B cell (primary cell): Measurements from ENCODE around the gene APRT. TPM values are rescaled to one million over a fixed set of nuclear protein-coding genes. Genes with fewer than 3 reads are reported as not detected.
A peak's percentile ranks its signal among the peaks of the same experiment; 100 is the strongest.

ENCODE experiments used
- ATAC-seq: fragments of 200-7000 bp; cut with Tn5 transposase; one replicate; pipeline ENCODE4 v1.10.0; 2021; ENCODE audit warnings: low read depth, mild to moderate bottlenecking, moderate number of reproducible peaks, moderate library complexity
- CTCF ChIA-PET: fragments of 350-600 bp; sonication (Branson Sonifier 250); formaldehyde crosslinking; loops from one replicate; lab custom pipeline; 2021; ENCODE audit warnings: antibody characterized with exemption, inconsistent platforms; lab: Charles Lee
- POLR2A ChIA-PET: fragments of 350-600 bp; sonication (Branson Sonifier 250); formaldehyde crosslinking; loops from one replicate; lab custom pipeline; 2021; ENCODE audit warnings: antibody characterized with exemption; lab: Charles Lee
- DNase-seq: peaks from one replicate; pipeline ENCODE4 v3.0.0; 2013
- H2AFZ ChIP-seq: 2 replicates; pipeline ENCODE4 v1.6.1; 2012; ENCODE audit warnings: mild to moderate bottlenecking, low read depth, low read length; ENCODE audit not compliant: insufficient read depth, poor library complexity, severe bottlenecking
- H3K27ac ChIP-seq, 2 donors: 1 replicate in 1 of 2; 2 replicates in 1 of 2; pipeline ENCODE4 v1.5.1; 2012 to 2013; ENCODE audit warnings: low read length in 2 of 2, mild to moderate bottlenecking in 2 of 2, moderate library complexity in 1 of 2
- H3K27me3 ChIP-seq, 4 experiments: fragments of 200-600 bp in 1 of 4; sonication (generic) in 1 of 4; replicated peaks in 1 of 4; 1 replicate in 2 of 4; 2 replicates in 2 of 4; pipeline versions ENCODE4 v1.6.1 to v1.7.0; 2013 to 2016; ENCODE audit warnings: low read length in 3 of 4, mild to moderate bottlenecking in 2 of 4, mixed read lengths in 1 of 4, moderate library complexity in 1 of 4; ENCODE audit not compliant: insufficient read depth in 4 of 4, control insufficient read depth in 3 of 4; ENCODE audit errors: control extremely low read depth in 1 of 4
- H3K36me3 ChIP-seq, 2 experiments: replicated peaks in 1 of 2; 1 replicate in 1 of 2; 2 replicates in 1 of 2; pipeline versions ENCODE4 v1.6.1 to v1.7.1; 2013; ENCODE audit warnings: low read length in 1 of 2; ENCODE audit not compliant: insufficient read depth in 2 of 2, control insufficient read depth in 1 of 2; ENCODE audit errors: control extremely low read depth in 1 of 2, extremely low read depth in 1 of 2
- H3K4me1 ChIP-seq, 2 donors: fragments of 200-600 bp in 1 of 2; sonication (generic) in 1 of 2; 1 replicate in 1 of 2; 2 replicates in 1 of 2; pipeline versions ENCODE4 v1.5.1 to v1.6.1; 2013 to 2017; ENCODE audit warnings: low read length in 2 of 2; ENCODE audit not compliant: control insufficient read depth in 2 of 2, insufficient read depth in 2 of 2
- H3K4me2 ChIP-seq: replicated peaks from 2 replicates; pipeline ENCODE3; 2012; ENCODE audit warnings: mild to moderate bottlenecking, low read depth, low read length; ENCODE audit not compliant: poor library complexity, severe bottlenecking
- H3K4me3 ChIP-seq, 5 experiments: fragments of 200-600 bp in 1 of 5; sonication (generic) in 1 of 5; 1 replicate in 3 of 5; 2 replicates in 2 of 5; pipeline versions ENCODE4 v1.5.1 to v1.7.0; 2011 to 2016; ENCODE audit warnings: low read length in 4 of 5, mild to moderate bottlenecking in 4 of 5, low read depth in 2 of 5, control low read depth in 1 of 5, moderate library complexity in 1 of 5; ENCODE audit not compliant: insufficient read depth in 1 of 5; ENCODE audit errors: control extremely low read depth in 1 of 5, extremely low read depth in 1 of 5
- H3K79me2 ChIP-seq: fragments of 200-600 bp; sonication (generic); one replicate; pipeline ENCODE4 v1.6.0; 2016; ENCODE audit warnings: low read length; ENCODE audit not compliant: control insufficient read depth, insufficient read depth
- H3K9ac ChIP-seq: fragments of 200-600 bp; sonication (generic); 2 replicates; pipeline ENCODE4 v1.6.1; 2017; ENCODE audit warnings: mild to moderate bottlenecking, low read length, moderate library complexity
- H3K9me3 ChIP-seq, 3 donors: one replicate each; pipeline versions ENCODE4 v1.6.1 to v1.7.1; 2013; ENCODE audit warnings: low read length in 2 of 3; ENCODE audit not compliant: control insufficient read depth in 2 of 3, insufficient read depth in 1 of 3; ENCODE audit errors: control extremely low read depth in 1 of 3
- H4K20me1 ChIP-seq: 2 replicates; pipeline ENCODE4 v1.6.0; 2012; ENCODE audit warnings: mild to moderate bottlenecking, low read length; ENCODE audit not compliant: insufficient read depth, control insufficient read depth, poor library complexity, severe bottlenecking
- H3K27ac Mint-ChIP-seq: one replicate; pipeline ENCODE4 v1.8.0; 2021; ENCODE audit warnings: mixed read lengths
- H3K27me3 Mint-ChIP-seq: one replicate; pipeline ENCODE4 v1.8.0; 2021; ENCODE audit warnings: mixed read lengths
- H3K4me1 Mint-ChIP-seq: one replicate; pipeline ENCODE4 v1.8.0; 2021; ENCODE audit warnings: mixed read lengths
- H3K4me3 Mint-ChIP-seq: one replicate; pipeline ENCODE4 v1.8.0; 2021; ENCODE audit warnings: mixed read lengths
- H3K9me3 Mint-ChIP-seq: one replicate; pipeline ENCODE4 v1.8.0; 2022; ENCODE audit warnings: mixed read lengths; ENCODE audit not compliant: insufficient read depth
- CTCF ChIP-seq: fragments of 200-600 bp; IDR thresholded peaks from one replicate; pipeline ENCODE4 v1.8.0; 2022; ENCODE audit warnings: antibody characterized with exemption, mild to moderate bottlenecking
- EZH2 ChIP-seq: IDR thresholded peaks from 2 replicates; pipeline ENCODE4 v1.6.1; 2012; ENCODE audit warnings: borderline replicate concordance, low read depth, mild to moderate bottlenecking, moderate library complexity, low read length; ENCODE audit not compliant: insufficient read depth, poor library complexity, severe bottlenecking
- WGBS: methylation state at CpG from one replicate; pipeline ENCODE4 v1.1.5; 2013; ENCODE audit warnings: missing lambda C conversion rate; ENCODE audit not compliant: insufficient coverage; 5-methylcytosine and 5-hydroxymethylcytosine counted together
- intact Hi-C: fragments of 100-400 bp; cut with micrococcal nuclease; formaldehyde crosslinking; loops from one replicate; pipeline ENCODE4 v1.10.0; 2022
- polyA plus RNA-seq: library from polyadenylated mRNA; depleted of rRNA; stranded (reverse); fragments of >200 nt; gene quantifications from 2 replicates; pipeline ENCODE4 v1.2.3, GENCODE V29; 2012
- total RNA-seq, 2 donors: library from RNA; stranded (reverse); fragments of 120-200 nt in 1 of 2; gene quantifications; 1 replicate in 1 of 2; 2 replicates in 1 of 2; pipeline versions ENCODE4 v1.2.3 to v1.2.4, GENCODE V29; 2013 to 2022

APRT gene
- total and polyA plus RNA-seq, 2 donors (not counting 1 experiment from before 2014, with no cell fraction given) = 124 to 161 TPM

GRCh38 chr16:88792668-88793250 is 19.0 kb downstream of the APRT start:
- no peak overlapping the region for H3K27ac ChIP-seq
- no peaks in the 10 kb centered on the region for H3K36me3 ChIP-seq
- H3K27me3 ChIP-seq = no peaks in the 10 kb centered on the region
- H4K20me1 ChIP-seq = no peaks in the 10 kb centered on the region
- ATAC-seq = no peak
- peak overlapping the region; percentile 53 for H3K27ac Mint-ChIP-seq
- TF ChIP-seq EZH2 (no peak), CTCF (no peak)
- POLR2A ChIA-PET = interaction anchor here (0.7 kb wide), 1 partner anchor 44 kb away, joined by 10 read pairs; no protein-coding TSS in a partner anchor
- no peak overlapping the region for H3K9ac ChIP-seq
- H3K4me3 Mint-ChIP-seq = no peak overlapping the region
- H3K4me3 ChIP-seq = no peak overlapping the region
- H3K27me3 Mint-ChIP-seq = no peaks in the 10 kb centered on the region
- DNase-seq = no peak
- no peaks in the 10 kb centered on the region for H3K9me3 Mint-ChIP-seq
- no peaks in the 10 kb centered on the region for H3K79me2 ChIP-seq
- peaks cover 49% of the 10 kb centered on the region for H3K4me1 Mint-ChIP-seq
- CTCF ChIA-PET = interaction anchor here (0.8 to 1.2 kb wide), 3 partner anchors 9 to 52 kb away, joined by 3 to 4 read pairs (median 3); no protein-coding TSS in a partner anchor
- H3K4me1 ChIP-seq = peaks cover 52 to 62% of the 10 kb centered on the region in 2 donors
- peaks cover 0 to 3% (median 0%) of the 10 kb centered on the region in 3 donors for H3K9me3 ChIP-seq
- intact Hi-C loops = no loop called here
- WGBS = 95% methylated on average over 12 of the region's 12 CpGs
- peak overlapping the region; percentile 66 for H3K4me2 ChIP-seq
- peak overlapping the region; percentile 58 for H2AFZ ChIP-seq

GRCh38 chr16:88792078-88792550 is 19.6 kb downstream of the APRT start:
- Histone ChIP-seq H3K27ac (peak overlapping the region in 1 of 2 donors; percentile 19), H4K20me1 (no peaks in the 10 kb centered on the region), H3K9me3 (peaks cover 0 to 3% (median 0%) of the 10 kb centered on the region in 3 donors), H3K36me3 (no peaks in the 10 kb centered on the region), H3K9ac (no peak overlapping the region), H3K4me2 (peak overlapping the region; percentile 46), H3K4me1 (peaks cover 52 to 62% of the 10 kb centered on the region in 2 donors), H3K79me2 (no peaks in the 10 kb centered on the region), H3K27me3 (no peaks in the 10 kb centered on the region), H3K4me3 (no peak overlapping the region), H2AFZ (no peak overlapping the region)
- intact Hi-C loops = no loop called here
- TF ChIP-seq EZH2 (no peak), CTCF (no peak)
- H3K9me3 Mint-ChIP-seq = no peaks in the 10 kb centered on the region
- 67% methylated on average over 13 of the region's 13 CpGs for WGBS
- ChIA-PET POLR2A (interaction anchor here (0.6 kb wide), 2 partner anchors 11 to 20 kb away, joined by 4 to 7 read pairs; no protein-coding TSS in a partner anchor), CTCF (no interaction called here)
- peaks cover 49% of the 10 kb centered on the region for H3K4me1 Mint-ChIP-seq
- DNase-seq (no peak), ATAC-seq (no peak)
- no peak overlapping the region for H3K4me3 Mint-ChIP-seq
- H3K27me3 Mint-ChIP-seq = no peaks in the 10 kb centered on the region
- no peak overlapping the region for H3K27ac Mint-ChIP-seq
